Measurements from ENCODE around the gene EMP2. TPM values are rescaled to one million over a fixed set of nuclear protein-coding genes. Genes with fewer than 3 reads are reported as not detected.

EMP2 gene
- total and polyA plus RNA-seq, 4 donors, result 74.3 to 286 (median 117) TPM

GRCh38 chr16:10565167-10565566, 15.2 kb downstream of the EMP2 start:
- H3K4me1 ChIP-seq (ENCODE audit: control insufficient read depth in 5 of 5, insufficient read depth in 5 of 5, low read length in 5 of 5), result peaks cover 0 to 34% (median 0%) of the 10 kb centered on the region in 5 donors
- peaks cover 0 to 5% (median 4%) of the 10 kb centered on the region in 4 donors for H3K9me3 ChIP-seq (ENCODE audit: control insufficient read depth in 4 of 4, insufficient read depth in 3 of 4, low read length in 3 of 4)
- DNase-seq (peak in 1 of 3 donors; percentile 20), ATAC-seq (ENCODE audit: insufficient read depth, low FRiP score) (no peak)
- 64 to 72% methylated on average over 5 of the region's 5 CpGs for WGBS, 2 donors
- no peaks in the 10 kb centered on the region for H3K27me3 ChIP-seq (ENCODE audit: control insufficient read depth in 3 of 3, insufficient read depth in 3 of 3, low read length in 2 of 3)
- no peak overlapping the region for H3K4me3 ChIP-seq
- H3K27ac ChIP-seq (ENCODE audit: low read depth in 1 of 2, low read length in 1 of 2), result peak overlapping the region; percentile 63 to 77
- no peak for TF ChIP-seq CTCF (IDR thresholded peaks at IDR 0.05; ENCODE audit: control extremely low read depth, extremely low read depth)
- H3K9ac ChIP-seq (ENCODE audit: insufficient read depth in 1 of 2, low read length in 2 of 2), result no peak overlapping the region
- peaks cover 0 to 7% (median 2%) of the 10 kb centered on the region in 4 donors for H3K36me3 ChIP-seq (ENCODE audit: control insufficient read depth in 4 of 4, insufficient read depth in 4 of 4, low read length in 4 of 4)

- no peak overlapping the region for H3K4me3 ChIP-seq
- no peaks in the 10 kb centered on the region for H3K27me3 ChIP-seq (ENCODE audit: control insufficient read depth in 3 of 3, insufficient read depth in 3 of 3, low read length in 2 of 3)
- WGBS, 2 donors, result 26 to 33% methylated on average over 5 of the region's 5 CpGs
- no peak overlapping the region for H3K9ac ChIP-seq (ENCODE audit: insufficient read depth in 1 of 2, low read length in 2 of 2)
- H3K4me1 ChIP-seq (ENCODE audit: control insufficient read depth in 5 of 5, insufficient read depth in 5 of 5, low read length in 5 of 5), result peaks cover 0 to 33% (median 5%) of the 10 kb centered on the region in 5 donors
- ATAC-seq (ENCODE audit: insufficient read depth, low FRiP score) (no peak), DNase-seq (no peak)
- no peak for TF ChIP-seq CTCF (IDR thresholded peaks at IDR 0.05; ENCODE audit: control extremely low read depth, extremely low read depth)
- H3K36me3 ChIP-seq (ENCODE audit: control insufficient read depth in 4 of 4, insufficient read depth in 4 of 4, low read length in 4 of 4), result peaks cover 0 to 7% (median 2%) of the 10 kb centered on the region in 4 donors
- H3K9me3 ChIP-seq (ENCODE audit: control insufficient read depth in 4 of 4, insufficient read depth in 3 of 4, low read length in 3 of 4), result peaks cover 0 to 5% (median 4%) of the 10 kb centered on the region in 4 donors
- H3K27ac ChIP-seq (ENCODE audit: low read depth in 1 of 2, low read length in 1 of 2), result peak overlapping the region; percentile 63 to 82
Observed at GRCh38 chr16:10564591-10564990, 15.8 kb downstream of the EMP2 start.

GRCh38 chr16:10562361-10562899, 18.0 kb downstream of the EMP2 start:
- peaks cover 0 to 40% (median 10%) of the 10 kb centered on the region in 5 donors for H3K4me1 ChIP-seq (ENCODE audit: control insufficient read depth in 5 of 5, insufficient read depth in 5 of 5, low read length in 5 of 5)
- TF ChIP-seq CTCF (IDR thresholded peaks at IDR 0.05; ENCODE audit: control extremely low read depth, extremely low read depth), result no peak
- no peak overlapping the region for H3K9ac ChIP-seq (ENCODE audit: insufficient read depth in 1 of 2, low read length in 2 of 2)
- H3K27ac ChIP-seq (ENCODE audit: low read depth in 1 of 2, low read length in 1 of 2), result peak overlapping the region in 1 of 2 donors; percentile 66
- DNase-seq (no peak), ATAC-seq (ENCODE audit: insufficient read depth, low FRiP score) (no peak)
- no peak overlapping the region for H3K4me3 ChIP-seq
- peaks cover 0 to 7% (median 2%) of the 10 kb centered on the region in 4 donors for H3K36me3 ChIP-seq (ENCODE audit: control insufficient read depth in 4 of 4, insufficient read depth in 4 of 4, low read length in 4 of 4)
- H3K27me3 ChIP-seq (ENCODE audit: control insufficient read depth in 3 of 3, insufficient read depth in 3 of 3, low read length in 2 of 3), result no peaks in the 10 kb centered on the region
- peaks cover 0 to 5% (median 4%) of the 10 kb centered on the region in 4 donors for H3K9me3 ChIP-seq (ENCODE audit: control insufficient read depth in 4 of 4, insufficient read depth in 3 of 4, low read length in 3 of 4)

GRCh38 chr16:10561425-10561824, 19.0 kb downstream of the EMP2 start:
- WGBS, 2 donors, result 59 to 81% methylated on average over 3 of the region's 3 CpGs
- ATAC-seq (ENCODE audit: insufficient read depth, low FRiP score) (no peak), DNase-seq (no peak)
- no peak overlapping the region for H3K9ac ChIP-seq (ENCODE audit: insufficient read depth in 1 of 2, low read length in 2 of 2)
- H3K9me3 ChIP-seq (ENCODE audit: control insufficient read depth in 4 of 4, insufficient read depth in 3 of 4, low read length in 3 of 4), result peaks cover 0 to 5% (median 4%) of the 10 kb centered on the region in 4 donors
- H3K36me3 ChIP-seq (ENCODE audit: control insufficient read depth in 4 of 4, insufficient read depth in 4 of 4, low read length in 4 of 4), result peaks cover 0 to 2% (median under 1%) of the 10 kb centered on the region in 4 donors
- no peak overlapping the region for H3K4me3 ChIP-seq
- H3K27ac ChIP-seq (ENCODE audit: low read depth in 1 of 2, low read length in 1 of 2), result peak overlapping the region; percentile 13 to 52
- TF ChIP-seq CTCF (IDR thresholded peaks at IDR 0.05; ENCODE audit: control extremely low read depth, extremely low read depth), result no peak
- H3K4me1 ChIP-seq (ENCODE audit: control insufficient read depth in 5 of 5, insufficient read depth in 5 of 5, low read length in 5 of 5), result peaks cover 0 to 36% (median 10%) of the 10 kb centered on the region in 5 donors
- H3K27me3 ChIP-seq (ENCODE audit: control insufficient read depth in 3 of 3, insufficient read depth in 3 of 3, low read length in 2 of 3), result no peaks in the 10 kb centered on the region
